Measurements from ENCODE around the gene RNF144B.
"Not testable (repeated sequence)": the region's sequence is repeated elsewhere in the genome, so short reads cannot be mapped to it uniquely, and the experiment has no call there.

RNF144B gene
- 33.8 to 622 (median 81.7) reads per million in 18 experiments for total RNA-seq

DNA sequence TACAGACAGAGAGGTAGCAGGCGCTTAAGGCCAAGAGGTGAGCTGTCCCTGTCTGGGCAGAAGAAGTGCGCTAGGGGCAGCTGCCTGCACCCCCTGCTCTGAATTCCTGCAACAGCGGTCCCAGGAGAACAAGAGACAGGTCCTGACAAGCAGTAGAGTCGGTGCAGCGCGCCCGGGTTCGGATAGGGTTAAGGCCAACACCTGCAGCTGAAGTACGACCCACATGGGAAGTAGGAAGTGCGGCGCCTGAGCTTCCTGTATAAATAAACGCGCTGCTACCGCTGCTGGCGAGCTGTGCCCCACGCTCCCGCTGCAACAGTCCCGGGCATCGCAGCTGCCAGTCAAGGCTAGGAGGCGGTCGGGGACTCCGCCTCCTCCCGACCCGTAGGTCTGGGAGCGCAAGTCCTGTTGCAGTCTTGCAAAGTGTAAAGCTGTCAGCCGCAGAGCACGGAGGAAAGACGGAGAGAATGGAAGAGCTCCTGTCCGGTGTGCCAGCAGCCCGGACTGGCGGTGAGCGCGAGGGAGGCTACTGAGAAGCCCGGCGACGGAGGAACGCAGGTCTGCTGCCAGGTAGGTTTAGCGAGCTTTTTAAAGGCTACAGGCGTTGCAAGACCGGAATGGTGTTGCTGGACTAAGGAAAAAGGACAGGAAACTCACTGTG is at the start of gene RNF144B:
TSS of gene RNF144B (plus strand) at position 290 of the 661 bp plus-strand sequence. CDS start 12,185 bp downstream, outside the sequence.
- DNase-seq: peak; percentile 92 to 94

DNA sequence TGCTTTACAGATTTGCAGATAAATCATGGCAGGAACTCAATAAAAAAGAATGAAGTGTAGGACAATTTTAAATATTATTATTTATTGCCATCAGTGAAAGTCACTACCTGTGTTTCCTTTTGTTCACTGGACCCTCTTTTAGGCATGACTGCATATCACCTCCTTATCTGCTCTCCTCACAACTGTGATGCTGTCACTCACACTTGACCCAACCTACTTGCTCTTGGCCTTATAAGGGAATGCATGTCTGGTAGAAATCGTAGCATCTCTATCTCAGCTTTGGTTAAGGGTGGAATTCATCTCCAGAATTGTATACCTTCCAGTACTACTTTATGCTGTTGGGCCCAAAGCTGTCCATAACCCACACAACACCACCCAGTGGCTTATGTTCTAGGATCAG is 47.6 kb upstream of the RNF144B start:
- no peak for DNase-seq

DNA sequence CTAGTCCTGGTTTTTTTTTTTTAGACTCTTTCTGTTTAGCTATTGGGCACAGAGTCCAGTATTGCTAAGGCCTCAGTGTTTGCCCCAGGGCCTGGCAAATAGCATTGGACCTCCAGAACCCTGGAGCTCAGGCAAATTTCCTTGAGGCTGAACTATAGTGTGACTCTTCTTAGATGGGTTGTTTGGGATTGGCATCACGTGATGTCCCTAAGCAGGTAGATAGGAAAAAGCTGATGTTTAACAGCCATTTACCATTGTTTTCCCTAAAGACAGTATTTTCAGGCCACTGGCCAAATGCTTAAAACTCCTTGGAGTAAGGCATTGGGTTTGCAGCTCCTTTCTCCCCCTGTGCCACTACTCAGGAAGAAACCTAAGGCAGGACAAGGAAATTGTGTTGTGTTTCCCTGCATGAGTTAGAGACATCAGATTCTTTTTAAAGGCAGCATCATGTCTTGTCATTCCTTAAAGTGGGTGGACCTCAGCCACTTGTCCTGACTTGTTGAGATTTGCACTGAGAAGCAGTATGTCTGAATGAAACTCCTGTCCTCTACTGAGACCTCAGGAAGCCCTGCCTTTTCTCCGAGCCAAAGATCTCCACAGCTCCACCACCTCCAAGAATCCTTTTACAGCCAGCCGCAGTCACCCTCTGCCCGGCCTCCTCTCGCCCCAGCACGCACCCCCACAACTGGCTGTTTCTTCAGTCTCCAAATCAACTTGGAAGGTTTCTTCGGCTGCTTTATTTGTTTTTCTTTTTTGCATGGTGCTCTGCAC is 46.2 kb upstream of the RNF144B start:
- no peak for DNase-seq

DNA sequence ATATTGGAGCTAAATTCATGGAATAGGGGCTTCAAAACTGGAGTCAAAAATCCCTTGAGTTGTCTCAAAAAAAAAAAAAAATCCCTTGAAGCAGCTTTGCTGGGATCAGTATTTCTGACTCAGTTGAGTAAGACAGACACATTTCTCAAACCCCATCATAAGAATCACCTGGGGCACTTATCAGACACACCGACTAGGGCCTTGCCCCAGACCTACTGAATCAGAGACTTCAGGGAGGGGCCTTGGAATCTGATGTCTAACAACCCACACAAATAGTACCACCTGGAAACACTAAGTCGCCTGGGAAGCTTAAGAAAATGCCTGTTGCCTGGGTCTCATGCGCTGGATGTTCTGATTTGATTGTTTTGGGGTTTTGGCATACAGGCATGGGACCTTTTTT is 44.9 kb upstream of the RNF144B start:
- no peak for DNase-seq

DNA sequence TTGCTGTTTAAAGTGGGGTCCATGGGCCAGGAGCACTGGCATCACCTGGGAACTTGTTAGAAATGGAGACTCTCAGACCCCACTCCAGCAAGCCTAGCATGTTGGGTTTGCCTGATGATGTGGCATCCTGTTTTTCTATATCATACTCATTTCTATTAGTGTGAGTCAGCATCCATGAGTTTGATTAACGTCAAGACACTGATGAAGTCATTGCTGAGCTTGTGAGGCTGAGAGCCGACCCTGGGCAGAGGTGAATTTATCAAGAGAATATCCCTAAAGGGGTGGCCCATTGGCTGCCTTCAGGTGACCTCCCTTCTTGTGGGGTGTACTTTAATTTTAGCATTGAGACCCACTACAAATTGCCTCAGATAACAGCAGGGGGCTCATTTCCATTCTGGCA is 43.4 kb upstream of the RNF144B start:
- no peak for DNase-seq

DNA sequence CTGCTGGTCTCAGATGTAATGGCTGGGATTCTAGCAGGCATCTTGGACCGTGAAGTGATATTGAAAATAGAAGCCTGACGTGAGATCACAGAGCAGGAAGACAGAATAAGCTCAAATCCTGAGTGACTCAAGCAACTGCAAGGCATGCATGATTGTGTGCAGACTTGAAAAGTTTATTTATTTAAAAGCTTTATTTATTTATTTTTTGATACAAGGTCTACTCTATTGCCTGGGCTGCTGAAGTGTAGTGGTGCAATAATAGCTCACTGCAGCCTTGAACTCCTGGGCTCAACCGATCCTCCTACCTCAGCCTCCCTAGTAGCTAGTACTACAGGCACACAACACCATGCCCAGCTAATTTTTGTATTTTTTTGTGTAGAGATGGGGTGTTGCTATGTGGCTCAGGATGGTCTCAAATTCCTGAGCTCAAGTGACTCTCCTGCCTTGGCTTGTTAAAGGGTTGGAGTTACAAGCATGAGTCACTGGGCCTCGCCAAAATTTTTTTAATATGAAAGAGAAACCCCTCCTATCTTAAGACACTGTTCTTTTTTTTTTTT is 40.1 kb upstream of the RNF144B start:
- DNase-seq: no peak

DNA sequence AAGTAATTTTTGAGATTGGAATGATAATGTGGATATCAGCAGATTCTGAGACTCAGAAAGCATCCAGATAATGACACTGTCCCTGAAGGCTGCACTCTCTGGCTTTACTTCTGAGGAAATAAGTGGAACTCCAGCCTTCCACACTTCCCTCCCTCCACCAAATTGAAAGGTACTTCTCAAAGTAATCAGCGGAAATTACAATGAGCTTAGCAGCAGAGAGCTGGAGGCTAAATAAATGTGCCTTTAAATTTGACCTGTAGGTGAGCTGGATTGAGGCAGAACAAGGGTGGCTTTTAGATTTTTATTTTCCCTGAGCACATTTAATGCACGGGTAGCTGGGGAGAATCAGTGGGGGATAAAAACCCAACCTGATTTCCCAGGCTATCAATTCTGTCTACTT is 39.3 kb upstream of the RNF144B start:
- no peak for DNase-seq

DNA sequence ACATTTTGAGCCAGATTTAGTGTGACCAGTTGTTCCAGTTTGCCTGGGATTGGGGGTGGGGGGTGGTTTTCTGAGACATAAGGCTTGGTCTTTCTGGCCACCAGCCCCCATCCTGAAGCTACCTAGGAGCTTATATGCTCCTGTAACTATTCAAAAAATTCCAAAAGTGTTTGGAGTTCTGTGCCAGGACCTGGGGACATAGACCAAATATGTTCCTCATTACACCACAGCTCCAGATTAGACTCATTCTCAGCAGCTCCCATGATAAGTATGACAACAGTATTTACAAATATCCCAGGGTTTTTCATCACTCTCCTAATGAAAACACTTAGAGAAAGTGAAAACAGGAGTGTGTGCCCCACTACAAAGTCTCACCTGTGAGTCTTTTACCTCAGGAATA is 37.8 kb upstream of the RNF144B start:
- peak; percentile 45 to 52 for DNase-seq

DNA sequence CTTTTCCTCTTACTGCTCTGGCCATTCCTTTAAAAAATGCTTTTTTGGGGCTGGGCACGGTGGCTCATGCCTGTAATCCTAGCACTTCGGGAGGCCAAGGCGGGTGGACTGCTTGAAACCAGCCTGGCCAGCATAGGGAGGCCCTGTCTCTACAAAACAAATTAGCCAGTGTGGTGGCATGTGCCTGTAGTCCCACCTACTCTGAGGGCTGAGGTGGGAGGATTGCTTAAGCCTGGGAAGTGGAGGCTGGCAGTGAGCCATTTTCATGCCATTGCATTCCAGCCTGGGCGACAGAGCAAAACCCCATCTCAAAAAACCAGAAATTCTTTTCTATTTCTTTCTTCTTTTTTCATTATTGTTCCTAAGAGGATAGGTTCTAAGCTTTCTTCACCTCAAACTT is 36.9 kb upstream of the RNF144B start:
- peak; percentile 54 to 80 for DNase-seq

DNA sequence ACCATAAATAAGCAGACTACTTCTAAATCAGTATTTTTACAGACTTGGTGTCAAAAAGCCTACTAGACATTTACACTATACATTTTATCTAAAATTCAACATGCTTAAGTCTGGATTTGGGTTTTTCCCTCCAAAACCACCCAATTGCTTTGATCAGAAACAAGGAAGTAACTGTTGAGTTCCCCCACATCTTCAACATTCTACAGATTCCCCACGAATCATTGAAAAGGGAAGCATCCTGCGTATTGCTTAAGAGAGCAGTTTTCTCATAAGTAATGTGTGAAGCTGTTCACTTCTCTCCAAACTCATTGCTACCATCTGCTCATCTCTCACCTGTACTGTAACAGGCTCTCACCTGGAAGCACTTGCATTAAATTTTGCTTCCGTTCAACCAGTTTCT is 36.4 kb upstream of the RNF144B start:
- DNase-seq: peak; percentile 82 to 91

DNA sequence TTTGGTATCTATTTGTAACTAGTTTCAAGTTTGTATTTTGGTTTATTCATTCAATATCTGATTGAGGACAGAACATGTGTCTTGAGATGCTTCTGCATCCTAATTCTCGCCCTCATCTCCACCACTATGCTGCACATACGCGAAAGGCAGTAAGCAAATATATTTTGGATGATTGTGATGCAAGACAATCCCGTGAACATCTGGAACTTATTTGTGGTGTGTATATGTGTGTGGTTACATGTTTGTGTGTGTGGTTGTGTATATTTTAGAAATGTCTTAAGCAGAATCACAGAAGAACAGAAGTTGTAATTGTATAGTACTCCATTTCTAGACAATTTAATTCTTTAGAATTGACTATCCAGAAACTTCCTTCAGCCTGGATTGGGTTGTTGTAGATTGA is 35.1 kb upstream of the RNF144B start:
- DNase-seq: no peak

DNA sequence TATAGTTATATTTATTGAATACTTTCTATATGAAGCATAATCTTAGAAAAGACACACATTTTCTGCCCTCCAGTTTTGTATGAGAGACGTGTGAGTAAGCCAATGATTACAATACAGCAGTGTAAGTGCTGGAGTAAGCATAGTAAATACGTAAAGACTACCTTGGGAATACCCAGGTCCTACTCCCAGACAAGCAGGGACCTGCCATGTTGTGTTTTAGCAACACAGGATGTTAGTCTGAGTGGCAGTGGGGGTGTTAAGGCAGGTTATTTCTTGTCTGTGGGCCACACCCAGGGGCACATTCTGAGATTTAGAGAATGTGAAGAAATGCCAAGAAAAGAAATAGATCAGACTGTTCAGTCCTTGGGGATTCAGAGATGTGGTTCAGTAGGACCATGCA is 34.3 kb upstream of the RNF144B start:
- no peak for DNase-seq

DNA sequence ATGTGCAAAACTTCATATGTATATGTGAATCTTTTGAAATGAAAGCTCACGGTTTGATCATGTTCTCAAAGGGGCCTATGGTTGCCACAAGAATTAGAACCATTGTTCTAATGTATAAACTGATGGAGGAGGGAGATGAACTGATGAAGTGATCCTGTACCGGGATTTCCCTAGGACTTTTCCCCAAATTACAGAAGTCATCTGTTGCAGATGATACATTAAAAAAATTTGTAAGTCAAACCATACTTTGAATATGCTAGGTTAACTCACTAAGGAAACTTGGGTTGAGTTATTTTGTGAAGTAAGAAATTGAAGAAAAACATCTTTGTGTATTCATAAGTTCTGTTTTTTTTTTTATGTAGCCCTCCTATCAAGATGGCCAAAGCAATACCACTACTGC is 33.9 kb upstream of the RNF144B start:
- DNase-seq: no peak

DNA sequence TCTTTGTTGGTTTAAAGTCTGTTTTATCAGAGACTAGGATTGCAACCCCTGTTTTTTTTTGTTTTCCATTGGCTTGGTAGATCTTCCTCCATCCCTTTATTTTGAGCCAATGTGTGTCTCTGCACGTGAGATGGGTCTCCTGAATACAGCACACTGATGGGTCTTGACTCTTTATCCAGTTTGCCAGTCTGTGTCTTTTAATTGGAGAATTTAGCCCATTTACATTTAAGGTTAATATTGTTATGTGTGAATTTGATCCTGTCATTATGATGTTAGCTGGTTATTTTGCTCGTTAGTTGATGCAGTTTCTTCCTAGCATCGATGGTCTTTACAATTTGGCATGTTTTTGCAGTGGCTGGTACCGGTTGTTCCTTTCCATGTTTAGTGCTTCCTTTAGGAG is 29.6 kb upstream of the RNF144B start:
- DNase-seq: not testable (repeated sequence)

DNA sequence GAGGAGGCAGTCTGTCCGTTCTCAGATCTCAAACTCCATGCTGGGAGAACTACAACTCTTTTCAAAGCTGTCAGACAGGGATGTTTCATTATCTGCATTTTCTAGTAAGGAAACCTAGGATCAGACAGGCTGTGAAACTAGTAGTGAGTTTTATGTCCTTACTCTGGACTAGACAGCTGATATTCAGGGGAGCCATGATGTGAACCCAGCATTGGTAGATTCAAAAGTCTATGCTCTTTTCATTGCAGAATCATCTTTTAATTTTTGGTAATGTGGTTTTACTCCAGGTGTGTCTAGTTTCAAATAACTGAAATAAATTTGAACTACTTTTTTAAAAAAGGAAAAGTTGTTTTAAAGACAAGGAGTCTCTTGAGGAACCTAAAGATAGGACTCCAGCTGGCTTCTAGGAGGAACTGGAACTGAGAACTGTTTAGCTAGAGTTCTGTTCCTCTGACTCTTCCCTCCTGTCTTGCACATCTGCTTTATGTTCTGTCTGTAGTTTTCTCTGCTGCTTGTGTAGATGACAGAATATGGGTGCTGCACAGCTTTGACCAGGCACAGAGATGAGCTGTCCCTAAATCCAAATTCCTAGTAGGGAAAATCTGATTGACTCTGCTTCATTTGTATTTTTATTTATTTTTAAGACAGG is 27.8 kb upstream of the RNF144B start:
- peak; percentile 59 to 60 for DNase-seq

DNA sequence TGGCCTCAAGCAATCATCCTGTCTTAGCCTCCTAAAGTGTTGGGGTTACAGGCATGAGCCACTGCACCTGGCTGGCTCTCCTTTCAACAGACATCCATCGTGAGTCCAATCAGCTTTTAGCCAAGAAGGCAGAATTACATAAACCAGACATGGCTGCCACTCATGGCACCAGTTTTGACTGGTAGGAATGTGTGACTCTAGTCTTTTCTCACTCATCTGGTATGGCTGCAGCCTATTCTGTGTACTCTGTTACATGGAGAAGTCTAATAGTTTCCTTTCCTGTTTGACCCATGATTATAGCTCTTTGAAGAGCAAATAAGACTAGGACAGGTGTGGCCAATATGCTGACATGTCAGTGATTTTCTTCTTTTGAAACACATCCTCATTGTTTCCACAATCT is 27.0 kb upstream of the RNF144B start:
- DNase-seq: no peak

DNA sequence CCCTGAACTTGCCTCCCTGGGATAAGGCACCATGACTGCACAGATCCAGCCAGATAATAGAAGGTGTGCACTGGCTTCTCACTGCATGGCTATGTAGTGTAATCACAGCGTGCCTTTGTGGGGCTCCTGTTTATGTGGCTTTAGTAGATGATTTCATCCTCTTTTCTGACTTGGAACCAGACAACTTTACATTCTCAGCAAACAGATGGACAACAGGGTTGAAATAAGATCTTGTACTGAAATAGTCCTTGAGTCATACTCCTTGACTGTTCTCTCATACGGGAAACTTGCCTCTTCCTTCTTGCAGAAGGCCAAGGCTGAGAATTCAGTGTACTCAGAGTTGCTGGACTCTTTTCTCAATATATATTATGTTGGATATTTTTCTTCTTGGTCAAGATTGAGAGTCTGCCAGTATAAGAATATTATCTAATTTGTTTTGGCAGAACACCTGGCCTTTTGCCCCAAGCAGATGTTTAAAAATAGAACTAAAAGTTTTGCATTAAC is 25.0 kb upstream of the RNF144B start:
- DNase-seq: no peak

DNA sequence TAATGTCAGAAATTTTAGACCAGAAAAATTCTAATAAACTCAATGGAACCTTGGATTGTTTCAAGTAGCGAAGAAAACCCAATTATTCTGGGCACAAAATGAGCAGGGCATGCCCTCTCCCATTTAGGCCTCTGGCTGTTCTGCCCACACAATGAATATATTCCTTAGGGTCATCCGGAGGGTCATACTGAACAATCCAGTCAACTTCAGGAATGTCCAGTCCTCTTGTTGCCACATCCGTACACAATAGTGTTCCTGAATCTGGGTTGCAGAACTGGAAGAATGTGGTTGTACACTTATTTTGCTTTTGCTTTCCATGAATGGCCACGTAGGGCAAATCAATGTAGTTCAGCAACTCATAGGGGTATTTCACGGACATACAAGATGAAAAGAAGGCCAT is 23.4 kb upstream of the RNF144B start:
- no peak for DNase-seq

DNA sequence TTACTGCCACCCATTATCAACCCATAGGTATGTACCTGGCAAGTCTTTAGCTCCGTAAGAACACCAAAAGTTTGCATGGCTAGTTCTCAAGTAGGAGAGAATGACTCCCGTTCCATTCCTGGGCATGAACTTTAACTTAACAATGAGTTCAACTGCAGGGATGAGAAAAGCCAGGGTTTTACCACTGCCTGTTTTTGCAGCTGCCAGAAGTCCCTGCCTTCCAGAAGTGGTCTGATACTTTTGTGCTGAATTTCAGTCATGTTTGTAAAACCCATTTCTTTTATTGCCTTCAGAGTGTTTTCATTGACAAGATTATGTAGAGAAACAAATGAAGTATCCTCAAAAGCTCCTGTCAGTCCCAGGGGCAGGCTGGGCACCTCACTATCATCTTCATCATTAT is 22.6 kb upstream of the RNF144B start:
- DNase-seq: not testable (repeated sequence)

DNA sequence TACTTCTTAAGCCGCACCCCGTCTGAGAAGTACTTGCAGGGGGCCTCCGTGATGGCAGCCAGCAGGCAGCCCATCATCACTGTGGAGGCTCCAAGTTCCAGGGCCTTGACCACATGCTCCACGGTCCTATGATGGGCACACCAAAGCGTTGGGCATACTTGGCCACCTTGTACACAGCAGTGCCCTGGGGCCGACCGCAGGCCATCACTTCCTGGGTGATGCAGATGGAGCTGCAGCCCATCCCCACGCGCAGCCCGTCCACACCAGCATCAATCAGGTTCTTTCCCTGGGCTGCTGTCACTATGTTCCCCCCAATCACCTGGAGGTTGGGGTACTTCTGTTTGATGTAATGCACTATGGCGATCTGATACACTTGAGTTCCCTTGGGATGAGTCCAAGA is 19.8 kb upstream of the RNF144B start:
- DNase-seq: no peak

DNA sequence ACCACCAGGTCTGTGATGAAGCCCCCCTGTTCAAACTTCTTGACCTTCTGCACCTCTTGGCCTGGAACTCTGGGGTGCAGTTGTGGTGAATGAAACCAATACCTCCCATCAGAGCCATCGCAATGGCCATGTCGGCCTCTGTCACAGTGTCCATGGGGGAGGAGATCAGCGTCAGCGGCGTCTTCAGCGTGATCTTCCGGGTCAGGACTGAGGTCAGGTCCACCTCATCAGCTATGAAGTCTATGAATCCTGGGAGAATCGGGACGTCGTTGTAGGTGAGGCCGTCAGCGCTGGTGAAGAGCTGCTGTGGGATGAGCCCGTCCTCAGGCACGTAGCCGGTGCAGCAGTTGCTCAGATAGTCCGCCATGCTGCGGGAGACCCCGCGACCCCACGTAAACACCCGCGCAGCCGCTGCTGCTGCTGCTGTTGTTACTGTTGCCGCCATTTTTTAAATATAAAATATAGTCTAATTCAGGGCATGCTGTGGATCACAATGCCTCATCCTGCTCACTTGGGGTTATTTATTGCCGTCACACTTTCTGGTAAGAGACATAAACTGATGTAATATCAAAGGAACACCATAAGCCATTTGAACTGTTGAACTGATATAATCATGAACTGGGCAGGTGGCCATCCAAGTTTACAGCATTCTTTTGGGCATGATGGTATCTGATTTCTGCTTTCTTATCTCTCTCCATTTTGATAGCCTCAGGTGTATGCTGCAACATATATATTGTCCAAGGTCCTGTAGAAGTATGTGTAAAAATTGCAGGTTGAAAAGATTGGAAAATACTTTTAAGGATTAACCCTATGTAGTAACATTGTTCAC is 18.7 kb upstream of the RNF144B start:
- no peak for DNase-seq

DNA sequence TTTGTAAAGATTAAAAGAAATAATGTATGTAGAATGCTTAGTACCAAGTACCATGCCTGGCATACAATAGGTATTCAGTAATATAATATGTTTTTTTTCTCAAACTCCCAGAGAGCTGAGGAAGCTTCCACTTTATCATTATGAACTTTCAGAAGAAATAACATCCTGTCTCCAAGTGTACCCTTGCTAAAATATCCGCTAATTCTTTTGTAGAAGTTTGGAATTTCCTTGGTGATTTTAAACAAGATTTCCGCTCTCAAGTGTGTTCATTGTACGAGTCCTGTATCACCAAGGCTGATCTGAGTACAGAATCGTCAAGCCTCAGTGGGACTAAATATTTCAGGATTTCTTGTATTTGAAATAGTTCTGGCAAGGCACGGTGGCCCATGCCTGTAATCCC is 16.1 kb upstream of the RNF144B start:
- DNase-seq: no peak

All from inflammatory macrophage (primary cell).